OCI-LY3 (cell line): ENCODE measurements around the gene BUB1.

Source experiments
- H2AFZ ChIP-seq: fragments of 200-600, 300-600 bp; shearing (Covaris generic); 2 replicates; pipeline ENCODE4 v1.6.0; 2014; ENCODE audit warnings: antibody characterized with exemption, low read depth, low read length
- H3K27ac ChIP-seq: fragments of 200-600, 300-600 bp; sonication (generic); 2 replicates; pipeline ENCODE4 v1.5.1; 2014; ENCODE audit warnings: mild to moderate bottlenecking, low read length, moderate library complexity, mixed read lengths
- H3K27me3 ChIP-seq: fragments of 200-600, 300-600 bp; sonication (generic); 2 replicates; pipeline ENCODE4 v1.6.1; 2014; ENCODE audit warnings: low read depth, low read length, mixed read lengths
- H3K36me3 ChIP-seq: fragments of 200-600, 300-600 bp; sonication (generic); replicated peaks from 2 replicates; pipeline ENCODE3; 2014; ENCODE audit warnings: low read depth, low read length, mixed read lengths
- H3K4me1 ChIP-seq: fragments of 300-600, 200-600 bp; sonication (generic); 2 replicates; pipeline ENCODE4 v1.6.1; 2014; ENCODE audit warnings: low read length, mixed read lengths
- H3K4me2 ChIP-seq: fragments of 200-600, 300-600 bp; sonication (generic); 2 replicates; pipeline ENCODE4 v1.6.1; 2014; ENCODE audit warnings: low read length, mixed read lengths
- H3K4me3 ChIP-seq: fragments of 300-600, 200-600 bp; sonication (generic); 2 replicates; pipeline ENCODE4 v1.5.1; 2014; ENCODE audit warnings: antibody characterized with exemption, mild to moderate bottlenecking, low read length, moderate library complexity
- H3K79me2 ChIP-seq: fragments of 300-600, 200-600 bp; shearing (Covaris generic); 2 replicates; pipeline ENCODE4 v1.6.1; 2014; ENCODE audit warnings: mild to moderate bottlenecking, low read length, mixed read lengths
- H3K9ac ChIP-seq: fragments of 300-600, 200-600 bp; shearing (Covaris generic); 2 replicates; pipeline ENCODE4 v1.6.0; 2014; ENCODE audit warnings: mild to moderate bottlenecking, low read length, moderate library complexity
- H3K9me3 ChIP-seq: fragments of 200-600, 300-600 bp; shearing (Covaris generic); 2 replicates; pipeline ENCODE4 v1.6.1; 2014; ENCODE audit warnings: low read length, mixed read lengths; ENCODE audit not compliant: insufficient read depth
- H4K20me1 ChIP-seq: fragments of 200-600, 300-600 bp; sonication (generic); 2 replicates; pipeline ENCODE4 v1.6.1; 2016; ENCODE audit warnings: low read length, mixed read lengths; ENCODE audit not compliant: insufficient read depth
- CTCF ChIP-seq: fragments of 200-600, 300-600 bp; sonication (generic); IDR thresholded peaks from 2 replicates; pipeline ENCODE4 v1.5.1; 2014; ENCODE audit warnings: antibody characterized with exemption, low read length, low read depth
- EZH2phosphoT487 ChIP-seq: fragments of 200-600 bp; shearing (Covaris generic); IDR thresholded peaks from 2 replicates; pipeline ENCODE4 v1.6.1; 2018; ENCODE audit warnings: antibody characterized with exemption, mixed run types, low read depth

The BUB1 gene

GRCh38 chr2:110717734-110718133, 39.9 kb upstream of the BUB1 start:
- H3K9ac ChIP-seq, result no peak overlapping the region
- TF ChIP-seq EZH2phosphoT487, result no peak
- TF ChIP-seq CTCF, result no peak
- H4K20me1 ChIP-seq, result no peaks in the 10 kb centered on the region
- H3K9me3 ChIP-seq, result no peaks in the 10 kb centered on the region
- no peaks in the 10 kb centered on the region for H3K4me1 ChIP-seq
- no peaks in the 10 kb centered on the region for H3K79me2 ChIP-seq
- H3K4me2 ChIP-seq, result no peak overlapping the region
- H2AFZ ChIP-seq, result no peak overlapping the region
- no peak overlapping the region for H3K4me3 ChIP-seq
- H3K36me3 ChIP-seq, result no peaks in the 10 kb centered on the region
- H3K27ac ChIP-seq, result no peak overlapping the region
- peaks cover 59% of the 10 kb centered on the region for H3K27me3 ChIP-seq

- no peak overlapping the region for H3K4me2 ChIP-seq
- no peak overlapping the region for H3K4me3 ChIP-seq
- no peaks in the 10 kb centered on the region for H3K4me1 ChIP-seq
- H2AFZ ChIP-seq, result no peak overlapping the region
- H3K79me2 ChIP-seq, result no peaks in the 10 kb centered on the region
- no peaks in the 10 kb centered on the region for H3K9me3 ChIP-seq
- no peaks in the 10 kb centered on the region for H4K20me1 ChIP-seq
- peaks cover 60% of the 10 kb centered on the region for H3K27me3 ChIP-seq
- no peak for TF ChIP-seq EZH2phosphoT487
- no peak for TF ChIP-seq CTCF
- no peaks in the 10 kb centered on the region for H3K36me3 ChIP-seq
- no peak overlapping the region for H3K27ac ChIP-seq
- H3K9ac ChIP-seq, result no peak overlapping the region
These were observed 39.2 kb upstream of the BUB1 start for GRCh38 chr2:110716959-110717645.

- Histone ChIP-seq H3K36me3 (no peaks in the 10 kb centered on the region), H3K27ac (no peak overlapping the region), H3K4me1 (no peaks in the 10 kb centered on the region), H3K9me3 (no peaks in the 10 kb centered on the region), H3K9ac (no peak overlapping the region), H4K20me1 (no peaks in the 10 kb centered on the region), H3K4me3 (no peak overlapping the region), H3K79me2 (no peaks in the 10 kb centered on the region), H3K4me2 (no peak overlapping the region), H3K27me3 (peaks cover 70% of the 10 kb centered on the region), H2AFZ (no peak overlapping the region)
- TF ChIP-seq EZH2phosphoT487, result no peak
- no peak for TF ChIP-seq CTCF
These were observed 36.8 kb upstream of the BUB1 start for GRCh38 chr2:110714452-110715224.

GRCh38 chr2:110713513-110714362, 35.9 kb upstream of the BUB1 start:
- TF ChIP-seq EZH2phosphoT487, result no peak
- TF ChIP-seq CTCF, result no peak
- no peaks in the 10 kb centered on the region for H3K36me3 ChIP-seq

More at GRCh38 chr2:110713513-110714362, 35.9 kb upstream of the BUB1 start:
- Histone ChIP-seq H3K27ac (no peak overlapping the region), H3K27me3 (peaks cover 72% of the 10 kb centered on the region), H3K9me3 (no peaks in the 10 kb centered on the region), H3K4me3 (no peak overlapping the region), H3K79me2 (no peaks in the 10 kb centered on the region), H3K4me1 (no peaks in the 10 kb centered on the region), H3K9ac (no peak overlapping the region), H4K20me1 (no peaks in the 10 kb centered on the region), H3K4me2 (no peak overlapping the region), H2AFZ (no peak overlapping the region)
